Smooth muscle cell (in vitro differentiated cells): Measurements from ENCODE around the gene KLK11. TPM values are rescaled to one million over a fixed set of nuclear protein-coding genes. Genes with fewer than 3 reads are reported as not detected.

ENCODE experiments used
- DNase-seq: peaks from one replicate; lab custom pipeline; 2025; ENCODE audit not compliant: unreplicated experiment; lab: John Stamatoyannopoulos, UW
- H2AFZ ChIP-seq: fragments of 200-600 bp; sonication (generic); 2 replicates; pipeline ENCODE4 v1.6.0; 2016; ENCODE audit warnings: antibody characterized with exemption, low read depth, mild to moderate bottlenecking
- H3F3A ChIP-seq: fragments of 200-600 bp; sonication (generic); 2 replicates; pipeline ENCODE4 v1.6.0; 2017; ENCODE audit warnings: antibody characterized with exemption, low read depth
- H3K27ac ChIP-seq: fragments of 200-600 bp; sonication (generic); 2 replicates; pipeline ENCODE4 v1.5.1; 2016; ENCODE audit warnings: low read depth, mild to moderate bottlenecking
- H3K27me3 ChIP-seq: fragments of 200-600 bp; sonication (generic); 2 replicates; pipeline ENCODE4 v1.6.1; 2016; ENCODE audit warnings: low read depth, mild to moderate bottlenecking
- H3K36me3 ChIP-seq: fragments of 200-600 bp; sonication (generic); 2 replicates; pipeline ENCODE4 v1.5.1; 2016; ENCODE audit warnings: low read depth
- H3K4me1 ChIP-seq: fragments of 200-600 bp; sonication (generic); 2 replicates; pipeline ENCODE4 v1.5.1; 2016; ENCODE audit warnings: low read depth
- H3K4me2 ChIP-seq: fragments of 200-600 bp; sonication (generic); 2 replicates; pipeline ENCODE4 v1.6.0; 2016; ENCODE audit warnings: mild to moderate bottlenecking
- H3K4me3 ChIP-seq: fragments of 200-600 bp; sonication (generic); 2 replicates; pipeline ENCODE4 v1.5.1; 2016; ENCODE audit warnings: mild to moderate bottlenecking
- H3K79me2 ChIP-seq: fragments of 200-600 bp; sonication (generic); 2 replicates; pipeline ENCODE4 v1.6.0; 2016; ENCODE audit warnings: low read depth, mild to moderate bottlenecking
- H3K9ac ChIP-seq: fragments of 200-600 bp; sonication (generic); 2 replicates; pipeline ENCODE4 v1.6.0; 2016; ENCODE audit warnings: low read depth
- H3K9me3 ChIP-seq: fragments of 200-600 bp; sonication (generic); replicated peaks from 2 replicates; pipeline ENCODE4 v1.5.1; 2016; ENCODE audit warnings: low read depth
- H4K20me1 ChIP-seq: fragments of 200-600 bp; sonication (generic); 2 replicates; pipeline ENCODE4 v1.6.0; 2016; ENCODE audit warnings: low read depth
- WGBS: methylation state at CpG from one replicate; pipeline ENCODE4 v1.1.7; 2016; ENCODE audit warnings: low lambda C conversion rate; 5-methylcytosine and 5-hydroxymethylcytosine counted together
- polyA plus RNA-seq: library from polyadenylated mRNA; unstranded; fragments of >200 nt; fragmentation: Nextera tagmentation; extraction: Ambion mirVana; gene quantifications from 2 replicates; pipeline ENCODE4 v1.2.1, GENCODE V29; 2016
- total RNA-seq: library from RNA; depleted of rRNA; stranded (reverse); fragments of >200 nt; gene quantifications from 2 replicates; pipeline ENCODE4 v1.2.3, GENCODE V29; 2014
- TF ChIP-seq, protein P1 (sequence below): fragments of 200-600 bp; sonication (generic); IDR thresholded peaks from 2 replicates; pipeline ENCODE4 v1.5.1; 2017; ENCODE audit warnings: borderline replicate concordance, mild to moderate bottlenecking, antibody characterized with exemption; ENCODE audit not compliant: insufficient read depth, poor library complexity, severe bottlenecking

The KLK11 gene
- total and polyA plus RNA-seq, 2 experiments from 2014 or later, result 0.97 to 2.1 TPM

DNA sequence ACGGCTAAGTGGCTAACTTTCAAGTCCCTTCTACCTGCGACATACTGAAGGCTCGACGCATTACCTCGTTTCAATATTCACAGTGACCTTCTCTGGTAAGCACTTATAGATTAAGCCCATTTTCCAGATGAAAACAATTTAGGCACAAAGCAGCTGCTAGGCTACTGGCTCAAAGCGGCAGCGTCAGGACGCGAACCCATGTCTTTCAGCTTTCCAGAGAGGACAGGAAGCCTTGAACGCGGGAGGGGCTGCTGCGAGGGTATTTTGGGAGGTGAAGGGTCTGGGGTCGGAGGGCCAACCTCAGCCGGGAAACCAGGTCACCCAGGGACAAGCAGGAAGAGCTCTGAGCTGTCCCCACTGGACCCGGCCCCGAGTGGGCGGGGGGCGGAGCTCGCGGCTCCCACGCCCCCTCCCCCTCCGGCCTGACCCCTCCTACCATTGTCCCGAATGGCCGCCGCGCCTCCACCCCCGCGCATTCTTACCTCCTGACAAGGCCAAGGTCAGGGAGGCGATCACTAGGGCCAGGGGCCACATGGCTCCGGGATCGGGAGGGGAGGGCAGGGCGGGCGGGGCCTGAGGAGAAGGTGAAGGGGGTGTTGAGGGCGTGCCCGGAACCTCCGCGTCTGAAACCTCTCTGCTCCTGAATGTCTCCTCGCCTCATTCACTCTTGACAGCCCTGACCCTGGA is 38.3 kb upstream of the KLK11 start, which contains the start of gene KLK13:
KLK13 (minus strand) TSS at position 559 of the 687 bp plus-strand sequence; CDS start at position 534, 25 bp downstream.
- no peak for DNase-seq
- Histone ChIP-seq H3K9ac (no peak within 1 kb of the TSS), H3K4me2 (peak within 1 kb of the TSS; percentile 87), H3K79me2 (no peaks in the 10 kb centered on the region), H3F3A (no peaks in the 10 kb centered on the region), H2AFZ (peak within 1 kb of the TSS; percentile 77), H3K4me1 (no peaks in the 10 kb centered on the region), H3K36me3 (no peaks in the 10 kb centered on the region), H3K9me3 (no peaks in the 10 kb centered on the region), H3K27me3 (no peaks in the 10 kb centered on the region), H3K27ac (no peak within 1 kb of the TSS), H4K20me1 (no peaks in the 10 kb centered on the region), H3K4me3 (peak within 1 kb of the TSS; percentile 45)
- TF ChIP-seq, protein P1, sequence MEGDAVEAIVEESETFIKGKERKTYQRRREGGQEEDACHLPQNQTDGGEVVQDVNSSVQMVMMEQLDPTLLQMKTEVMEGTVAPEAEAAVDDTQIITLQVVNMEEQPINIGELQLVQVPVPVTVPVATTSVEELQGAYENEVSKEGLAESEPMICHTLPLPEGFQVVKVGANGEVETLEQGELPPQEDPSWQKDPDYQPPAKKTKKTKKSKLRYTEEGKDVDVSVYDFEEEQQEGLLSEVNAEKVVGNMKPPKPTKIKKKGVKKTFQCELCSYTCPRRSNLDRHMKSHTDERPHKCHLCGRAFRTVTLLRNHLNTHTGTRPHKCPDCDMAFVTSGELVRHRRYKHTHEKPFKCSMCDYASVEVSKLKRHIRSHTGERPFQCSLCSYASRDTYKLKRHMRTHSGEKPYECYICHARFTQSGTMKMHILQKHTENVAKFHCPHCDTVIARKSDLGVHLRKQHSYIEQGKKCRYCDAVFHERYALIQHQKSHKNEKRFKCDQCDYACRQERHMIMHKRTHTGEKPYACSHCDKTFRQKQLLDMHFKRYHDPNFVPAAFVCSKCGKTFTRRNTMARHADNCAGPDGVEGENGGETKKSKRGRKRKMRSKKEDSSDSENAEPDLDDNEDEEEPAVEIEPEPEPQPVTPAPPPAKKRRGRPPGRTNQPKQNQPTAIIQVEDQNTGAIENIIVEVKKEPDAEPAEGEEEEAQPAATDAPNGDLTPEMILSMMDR, result no peak
- WGBS, result 32% methylated on average over 18 of the region's 38 CpGs

DNA sequence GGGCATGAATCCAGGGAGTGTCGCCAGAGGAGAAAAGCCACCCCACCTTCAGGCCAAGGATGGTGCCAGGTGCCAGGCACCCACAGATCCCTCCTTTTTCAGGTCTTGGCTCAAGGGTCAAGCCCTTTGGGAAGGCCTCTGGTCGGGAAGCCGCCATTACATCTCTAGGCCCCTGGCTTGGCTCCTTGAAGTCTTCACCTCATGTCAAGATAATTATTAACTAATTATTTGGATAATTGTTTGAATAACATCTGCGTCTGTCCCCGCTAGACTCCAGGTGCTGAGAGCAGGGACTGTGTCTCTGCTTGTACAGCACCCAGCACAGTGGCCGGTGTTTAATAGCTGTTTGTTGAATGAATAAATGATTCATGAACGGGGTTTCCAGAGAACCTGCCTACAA is 37.2 kb upstream of the KLK11 start:
- no peak overlapping the region for H3K4me2 ChIP-seq
- H3K79me2 ChIP-seq, result no peaks in the 10 kb centered on the region
- H3K4me3 ChIP-seq, result no peak overlapping the region
- no peaks in the 10 kb centered on the region for H3F3A ChIP-seq
- H4K20me1 ChIP-seq, result no peaks in the 10 kb centered on the region
- no peak overlapping the region for H3K9ac ChIP-seq
- no peaks in the 10 kb centered on the region for H3K27me3 ChIP-seq
- no peak overlapping the region for H3K27ac ChIP-seq
- no peak overlapping the region for H2AFZ ChIP-seq
- no peaks in the 10 kb centered on the region for H3K4me1 ChIP-seq
- H3K36me3 ChIP-seq, result no peaks in the 10 kb centered on the region
- H3K9me3 ChIP-seq, result no peaks in the 10 kb centered on the region
- DNase-seq, result no peak
- 93% methylated on average over 7 of the region's 7 CpGs for WGBS
- TF ChIP-seq, protein P1, result no peak

DNA sequence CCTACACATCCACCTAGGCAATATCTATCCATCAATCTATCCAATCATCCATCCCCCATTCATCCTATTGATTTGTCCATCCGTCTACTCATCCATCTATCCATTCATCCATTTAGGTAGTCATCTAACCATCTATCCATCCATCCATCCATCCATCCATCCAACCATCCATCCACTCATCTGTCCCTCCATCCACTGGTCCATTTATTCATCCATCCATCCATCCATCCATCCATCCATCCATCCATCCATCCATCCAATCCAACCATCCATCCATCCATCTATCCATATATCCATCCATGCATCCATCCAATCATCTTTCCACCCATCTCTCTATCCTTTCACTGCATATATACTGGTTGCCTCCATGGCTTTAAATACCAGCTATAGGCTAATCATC is 34.6 kb upstream of the KLK11 start:
- H3K27me3 ChIP-seq, result no peaks in the 10 kb centered on the region
- H3K4me3 ChIP-seq, result no peak overlapping the region
- H2AFZ ChIP-seq, result no peak overlapping the region
- WGBS, result 0% methylated on average over 1 of the region's 1 CpG
- no peaks in the 10 kb centered on the region for H3K9me3 ChIP-seq
- TF ChIP-seq, protein P1, result no peak
- no peaks in the 10 kb centered on the region for H4K20me1 ChIP-seq
- H3K4me1 ChIP-seq, result no peaks in the 10 kb centered on the region
- DNase-seq, result no peak
- H3K79me2 ChIP-seq, result no peaks in the 10 kb centered on the region
- no peaks in the 10 kb centered on the region for H3K36me3 ChIP-seq
- H3K4me2 ChIP-seq, result no peak overlapping the region
- H3K9ac ChIP-seq, result no peak overlapping the region
- no peak overlapping the region for H3K27ac ChIP-seq
- no peaks in the 10 kb centered on the region for H3F3A ChIP-seq

DNA sequence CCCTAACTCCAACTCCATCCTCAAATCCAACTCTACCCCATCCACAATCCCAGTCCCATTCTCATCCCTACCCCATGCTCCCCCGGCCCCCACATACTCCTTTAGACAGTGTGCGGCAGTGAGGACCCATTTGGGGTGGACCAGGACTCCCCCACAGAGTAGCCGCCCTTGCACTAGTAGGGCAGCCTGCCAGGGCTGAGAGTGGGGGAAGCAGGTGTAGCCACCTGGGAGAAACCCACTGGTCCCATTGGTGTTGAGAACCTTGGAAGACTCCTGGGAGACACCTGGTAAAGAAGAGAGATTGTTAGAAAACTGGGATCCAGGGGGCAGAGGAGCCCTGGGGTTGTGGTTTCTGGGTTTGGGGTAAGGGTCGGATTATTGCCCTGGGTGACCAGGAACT is 33.9 kb upstream of the KLK11 start:
- no peaks in the 10 kb centered on the region for H3F3A ChIP-seq
- H2AFZ ChIP-seq, result no peak overlapping the region
- no peak for DNase-seq
- H3K36me3 ChIP-seq, result no peaks in the 10 kb centered on the region
- 65% methylated on average over 4 of the region's 4 CpGs for WGBS
- TF ChIP-seq, protein P1, result no peak
- no peak overlapping the region for H3K9ac ChIP-seq
- no peak overlapping the region for H3K4me3 ChIP-seq
- no peaks in the 10 kb centered on the region for H4K20me1 ChIP-seq
- H3K79me2 ChIP-seq, result no peaks in the 10 kb centered on the region
- H3K9me3 ChIP-seq, result no peaks in the 10 kb centered on the region
- no peaks in the 10 kb centered on the region for H3K4me1 ChIP-seq
- H3K4me2 ChIP-seq, result no peak overlapping the region
- no peak overlapping the region for H3K27ac ChIP-seq
- no peaks in the 10 kb centered on the region for H3K27me3 ChIP-seq
